Measurements from ENCODE around the gene ALX4.

ALX4 gene

DNA sequence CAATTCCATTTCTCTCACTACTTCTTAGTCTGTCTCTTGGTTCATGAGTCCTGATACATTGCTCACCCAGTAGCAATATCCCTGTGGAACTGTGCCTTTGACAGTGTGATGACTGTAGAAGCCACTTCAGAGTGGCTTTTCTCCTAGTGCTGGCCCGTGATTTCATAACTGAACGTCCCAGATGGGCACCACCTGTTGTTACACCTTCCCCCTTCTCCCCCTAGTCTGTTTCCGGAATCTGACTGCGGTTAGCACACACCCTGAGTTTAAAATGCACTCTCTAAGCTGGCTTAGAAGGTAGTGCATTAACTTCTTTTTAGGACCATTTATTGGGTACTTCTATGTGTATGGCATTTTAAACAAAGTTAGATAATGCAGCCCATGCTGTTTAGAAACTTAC, 83.0 kb downstream of the ALX4 start:
- CTCF ChIA-PET = interaction anchor here (1.0 kb wide), 1 partner anchor 9 kb away, joined by 4 read pairs; no protein-coding TSS in a partner anchor
- DNase-seq (ENCODE audit: extremely low spot score) = no peak
- POLR2A ChIA-PET = no interaction called here
- TF ChIP-seq FOXK2 (IDR thresholded peaks at IDR 0.05) (no peak), ARNT (IDR thresholded peaks at IDR 0.05) (no peak), TARDBP (IDR thresholded peaks at IDR 0.05) (no peak), SUZ12 (IDR thresholded peaks at IDR 0.05) (no peak), NFRKB (IDR thresholded peaks at IDR 0.05) (no peak)

GRCh38 chr11:44226490-44226889, 83.4 kb downstream of the ALX4 start:
- DNase-seq (ENCODE audit: extremely low spot score) = no peak
- CTCF ChIA-PET = interaction anchor here (1.0 kb wide), 1 partner anchor 10 kb away, joined by 4 read pairs; no protein-coding TSS in a partner anchor
- POLR2A ChIA-PET = no interaction called here
- no peak for TF ChIP-seq FOXA1 (IDR thresholded peaks at IDR 0.05)
- no peak for TF ChIP-seq LEF1 (IDR thresholded peaks at IDR 0.05; ENCODE audit: borderline replicate concordance)
- TF ChIP-seq ELF4 (IDR thresholded peaks at IDR 0.05) = no peak
- TF ChIP-seq PKNOX1 (IDR thresholded peaks at IDR 0.05) = no peak
- no peak for TF ChIP-seq ZNF384 (IDR thresholded peaks at IDR 0.05)
- no peak for TF ChIP-seq FOXM1 (IDR thresholded peaks at IDR 0.05; ENCODE audit: borderline replicate concordance)
- TF ChIP-seq SUZ12 (IDR thresholded peaks at IDR 0.05) = no peak
- no peak for TF ChIP-seq FOXK2 (IDR thresholded peaks at IDR 0.05)
- TF ChIP-seq NFRKB (IDR thresholded peaks at IDR 0.05) = no peak
- no peak for TF ChIP-seq SP1 (IDR thresholded peaks at IDR 0.05)
- TF ChIP-seq L3MBTL2 (conservative IDR thresholded peaks at IDR 0.05) = no peak
- no peak for TF ChIP-seq TARDBP (IDR thresholded peaks at IDR 0.05)
- TF ChIP-seq ARNT (IDR thresholded peaks at IDR 0.05) = no peak
- no peak for TF ChIP-seq HDGF (IDR thresholded peaks at IDR 0.05; ENCODE audit: borderline replicate concordance)
- TF ChIP-seq CTBP1 (IDR thresholded peaks at IDR 0.05; ENCODE audit: borderline replicate concordance) = no peak
- no peak for TF ChIP-seq BHLHE40 (IDR thresholded peaks at IDR 0.05; ENCODE audit: borderline replicate concordance)

GRCh38 chr11:44224867-44225501, 85.0 kb downstream of the ALX4 start:
- ChIA-PET CTCF (no interaction called here), POLR2A (no interaction called here)
- TF ChIP-seq FOXM1 (IDR thresholded peaks at IDR 0.05; ENCODE audit: borderline replicate concordance) (no peak), L3MBTL2 (conservative IDR thresholded peaks at IDR 0.05) (no peak), PKNOX1 (IDR thresholded peaks at IDR 0.05) (no peak), CTBP1 (IDR thresholded peaks at IDR 0.05; ENCODE audit: borderline replicate concordance) (no peak), TARDBP (IDR thresholded peaks at IDR 0.05) (no peak), SP1 (IDR thresholded peaks at IDR 0.05) (no peak), BHLHE40 (IDR thresholded peaks at IDR 0.05; ENCODE audit: borderline replicate concordance) (no peak), ZNF384 (IDR thresholded peaks at IDR 0.05) (no peak), NFRKB (IDR thresholded peaks at IDR 0.05) (no peak), LEF1 (IDR thresholded peaks at IDR 0.05; ENCODE audit: borderline replicate concordance) (no peak), ELF4 (IDR thresholded peaks at IDR 0.05) (no peak), ARNT (IDR thresholded peaks at IDR 0.05) (no peak), FOXA1 (IDR thresholded peaks at IDR 0.05) (no peak), HDGF (IDR thresholded peaks at IDR 0.05; ENCODE audit: borderline replicate concordance) (no peak)
- no peak for DNase-seq (ENCODE audit: extremely low spot score)

DNA sequence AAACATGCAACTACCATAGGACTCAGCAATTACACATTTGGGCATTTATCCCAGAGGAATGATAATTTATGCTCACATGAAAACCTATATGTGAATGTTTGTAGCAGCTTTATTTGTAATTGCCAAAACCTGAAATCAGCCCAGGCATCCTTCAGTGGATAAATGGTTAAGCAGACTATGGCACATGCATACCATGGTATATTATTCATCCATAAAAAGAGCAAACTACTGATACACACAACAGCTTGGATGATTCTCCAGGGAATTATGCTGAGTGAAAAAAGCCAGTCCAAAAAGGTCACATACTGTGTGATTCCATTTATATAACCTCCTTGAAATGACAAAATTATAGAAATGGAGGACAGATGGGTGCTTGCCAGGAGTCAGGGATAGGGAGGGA, 86.7 kb downstream of the ALX4 start:
- no peak for DNase-seq (ENCODE audit: extremely low spot score)
- POLR2A ChIA-PET = no interaction called here
- CTCF ChIA-PET = no interaction called here
- no peak for TF ChIP-seq PKNOX1 (IDR thresholded peaks at IDR 0.05)
- no peak for TF ChIP-seq BHLHE40 (IDR thresholded peaks at IDR 0.05; ENCODE audit: borderline replicate concordance)
- TF ChIP-seq LEF1 (IDR thresholded peaks at IDR 0.05; ENCODE audit: borderline replicate concordance) = no peak
- no peak for TF ChIP-seq SP1 (IDR thresholded peaks at IDR 0.05)
- TF ChIP-seq ZNF384 (IDR thresholded peaks at IDR 0.05) = no peak
- TF ChIP-seq L3MBTL2 (conservative IDR thresholded peaks at IDR 0.05) = no peak
- no peak for TF ChIP-seq CTBP1 (IDR thresholded peaks at IDR 0.05; ENCODE audit: borderline replicate concordance)

- CTCF ChIA-PET = no interaction called here
- TF ChIP-seq BHLHE40 (IDR thresholded peaks at IDR 0.05; ENCODE audit: borderline replicate concordance) = no peak
- TF ChIP-seq FOXA1 (IDR thresholded peaks at IDR 0.05) = no peak
- TF ChIP-seq ZNF384 (IDR thresholded peaks at IDR 0.05) = no peak
- TF ChIP-seq LEF1 (IDR thresholded peaks at IDR 0.05; ENCODE audit: borderline replicate concordance) = no peak
- no peak for TF ChIP-seq TARDBP (IDR thresholded peaks at IDR 0.05)
- no peak for TF ChIP-seq HDGF (IDR thresholded peaks at IDR 0.05; ENCODE audit: borderline replicate concordance)
- no peak for TF ChIP-seq PKNOX1 (IDR thresholded peaks at IDR 0.05)
- TF ChIP-seq SUZ12 (IDR thresholded peaks at IDR 0.05) = no peak
- TF ChIP-seq FOXK2 (IDR thresholded peaks at IDR 0.05) = no peak
- TF ChIP-seq SP1 (IDR thresholded peaks at IDR 0.05) = no peak
- no peak for TF ChIP-seq NFRKB (IDR thresholded peaks at IDR 0.05)
- TF ChIP-seq CTBP1 (IDR thresholded peaks at IDR 0.05; ENCODE audit: borderline replicate concordance) = no peak
- no peak for TF ChIP-seq L3MBTL2 (conservative IDR thresholded peaks at IDR 0.05)
- TF ChIP-seq ARNT (IDR thresholded peaks at IDR 0.05) = no peak
- TF ChIP-seq ELF4 (IDR thresholded peaks at IDR 0.05) = no peak
- no peak for TF ChIP-seq FOXM1 (IDR thresholded peaks at IDR 0.05; ENCODE audit: borderline replicate concordance)
- DNase-seq (ENCODE audit: extremely low spot score) = no peak
- POLR2A ChIA-PET = no interaction called here
Observed at GRCh38 chr11:44221992-44222391, 87.9 kb downstream of the ALX4 start.
